Endodermal cell (in vitro differentiated cells): ENCODE results near the gene COL26A1. TPM values are rescaled to one million over a fixed set of nuclear protein-coding genes. Genes with fewer than 3 reads are reported as not detected.

Experiments used
- DNase-seq: peaks from one replicate; pipeline ENCODE4 v3.0.0-alpha.2; 2017
- H3K27ac ChIP-seq: 2 replicates; pipeline ENCODE4 v1.5.1; 2013; ENCODE audit warnings: mild to moderate bottlenecking, low read depth, low read length, moderate library complexity
- H3K27me3 ChIP-seq: 2 replicates; pipeline ENCODE4 v1.6.1; 2013; ENCODE audit warnings: mild to moderate bottlenecking, low read length, moderate library complexity; ENCODE audit not compliant: insufficient read depth, control insufficient read depth, poor library complexity, severe bottlenecking
- H3K36me3 ChIP-seq: 2 replicates; pipeline ENCODE4 v1.7.0; 2013; ENCODE audit warnings: mild to moderate bottlenecking, low read length, moderate library complexity; ENCODE audit not compliant: control insufficient read depth, insufficient read depth
- H3K4me1 ChIP-seq: one replicate; pipeline ENCODE4 v1.7.0; 2013; ENCODE audit warnings: low read length; ENCODE audit not compliant: control insufficient read depth, insufficient read depth
- H3K4me3 ChIP-seq: 2 replicates; pipeline ENCODE4 v1.5.1; 2013; ENCODE audit warnings: mild to moderate bottlenecking, low read length, moderate library complexity
- H3K9ac ChIP-seq: 2 replicates; pipeline ENCODE4 v1.6.1; 2013; ENCODE audit warnings: mild to moderate bottlenecking, low read length, moderate library complexity; ENCODE audit not compliant: poor library complexity, severe bottlenecking; ENCODE audit errors: extremely low read depth
- H3K9me3 ChIP-seq: 2 replicates; pipeline ENCODE4 v1.6.1; 2013; ENCODE audit warnings: mild to moderate bottlenecking, low read length, moderate library complexity; ENCODE audit not compliant: control insufficient read depth
- H3K27ac Mint-ChIP-seq: 2 replicates; pipeline ENCODE4 v1.8.0; 2020; ENCODE audit warnings: mixed read lengths
- H3K27me3 Mint-ChIP-seq: 2 replicates; pipeline ENCODE4 v1.8.0; 2021; ENCODE audit warnings: mild to moderate bottlenecking, mixed read lengths; ENCODE audit not compliant: insufficient read depth
- H3K36me3 Mint-ChIP-seq: 2 replicates; pipeline ENCODE4 v1.8.0; 2020; ENCODE audit warnings: low read depth, mixed read lengths
- H3K4me1 Mint-ChIP-seq: 2 replicates; pipeline ENCODE4 v1.8.0; 2020; ENCODE audit warnings: mixed read lengths
- H3K4me3 Mint-ChIP-seq: 2 replicates; pipeline ENCODE4 v1.8.0; 2020; ENCODE audit warnings: mild to moderate bottlenecking, moderate library complexity, mixed read lengths
- H3K9me3 Mint-ChIP-seq: 2 replicates; pipeline ENCODE4 v1.8.0; 2020; ENCODE audit warnings: mild to moderate bottlenecking, mixed read lengths
- CTCF ChIP-seq: fragments of 200-600 bp; sonication (generic); conservative IDR thresholded peaks from 2 replicates; pipeline ENCODE4 v1.5.0; 2021; ENCODE audit warnings: antibody characterized with exemption, mild to moderate bottlenecking
- WGBS, 2 experiments: methylation state at CpG; one replicate each; pipeline versions ENCODE4 v1.1.5 to v1.1.7; 2013; ENCODE audit warnings: missing lambda C conversion rate in 2 of 2, mixed read lengths in 1 of 2; ENCODE audit not compliant: insufficient coverage in 1 of 2, insufficient read length in 1 of 2; 5-methylcytosine and 5-hydroxymethylcytosine counted together
- total RNA-seq, 2 donors: library from RNA; stranded (reverse); fragmentation: NEBNext Ultra II Directional in 1 of 2; extraction: Animal tissue kit (Norgen Biotek cat#: 25700) in 1 of 2; gene quantifications; 2 replicates in 1 of 2; 3 replicates in 1 of 2; pipeline ENCODE4 v1.2.1, GENCODE V29; 2021

COL26A1 gene
- total RNA-seq, 2 donors from 2014 or later = 41.2 to 47.0 TPM

- Mint-ChIP-seq H3K27ac (no peak overlapping the region), H3K4me3 (no peak overlapping the region), H3K9me3 (no peaks in the 10 kb centered on the region), H3K27me3 (no peaks in the 10 kb centered on the region), H3K36me3 (peaks cover 5% of the 10 kb centered on the region), H3K4me1 (no peaks in the 10 kb centered on the region)
- no peak overlapping the region for H3K27ac ChIP-seq
- no peak for TF ChIP-seq CTCF
- H3K4me1 ChIP-seq = no peaks in the 10 kb centered on the region
- H3K4me3 ChIP-seq = no peak overlapping the region
- WGBS, 2 experiments = 85 to 100% methylated on average over 2 to 4 of the region's 4 CpGs
- no peaks in the 10 kb centered on the region for H3K9me3 ChIP-seq
- H3K9ac ChIP-seq = no peak overlapping the region
- H3K36me3 ChIP-seq = no peaks in the 10 kb centered on the region
- DNase-seq = no peak
- no peaks in the 10 kb centered on the region for H3K27me3 ChIP-seq
These were observed 169.9 kb downstream of the COL26A1 start for GRCh38 chr7:101532400-101533102.

GRCh38 chr7:101533103-101533465 is 170.4 kb downstream of the COL26A1 start:
- WGBS, 2 experiments = 80 to 100% methylated on average over 2 to 7 of the region's 7 CpGs
- Mint-ChIP-seq H3K27ac (no peak overlapping the region), H3K27me3 (no peaks in the 10 kb centered on the region), H3K9me3 (no peaks in the 10 kb centered on the region), H3K4me1 (no peaks in the 10 kb centered on the region), H3K4me3 (no peak overlapping the region), H3K36me3 (peaks cover 5% of the 10 kb centered on the region)
- Histone ChIP-seq H3K27me3 (no peaks in the 10 kb centered on the region), H3K36me3 (no peaks in the 10 kb centered on the region), H3K9ac (no peak overlapping the region), H3K4me1 (no peaks in the 10 kb centered on the region), H3K4me3 (no peak overlapping the region), H3K9me3 (no peaks in the 10 kb centered on the region), H3K27ac (no peak overlapping the region)
- no peak for TF ChIP-seq CTCF
- no peak for DNase-seq

- Histone ChIP-seq H3K36me3 (no peaks in the 10 kb centered on the region), H3K27me3 (no peaks in the 10 kb centered on the region), H3K27ac (no peak overlapping the region), H3K4me3 (no peak overlapping the region), H3K9me3 (no peaks in the 10 kb centered on the region), H3K9ac (no peak overlapping the region), H3K4me1 (no peaks in the 10 kb centered on the region)
- H3K9me3 Mint-ChIP-seq = no peaks in the 10 kb centered on the region
- H3K27ac Mint-ChIP-seq = no peak overlapping the region
- 79 to 87% methylated on average over 7 to 8 of the region's 8 CpGs for WGBS, 2 experiments
- no peaks in the 10 kb centered on the region for H3K27me3 Mint-ChIP-seq
- H3K4me1 Mint-ChIP-seq = no peaks in the 10 kb centered on the region
- peaks cover 5% of the 10 kb centered on the region for H3K36me3 Mint-ChIP-seq
- DNase-seq = no peak
- no peak for TF ChIP-seq CTCF
- H3K4me3 Mint-ChIP-seq = no peak overlapping the region
These were observed 171.5 kb downstream of the COL26A1 start for GRCh38 chr7:101534015-101534803.
